ENCODE measurements around the gene HCRTR1.

HCRTR1 gene

DNA sequence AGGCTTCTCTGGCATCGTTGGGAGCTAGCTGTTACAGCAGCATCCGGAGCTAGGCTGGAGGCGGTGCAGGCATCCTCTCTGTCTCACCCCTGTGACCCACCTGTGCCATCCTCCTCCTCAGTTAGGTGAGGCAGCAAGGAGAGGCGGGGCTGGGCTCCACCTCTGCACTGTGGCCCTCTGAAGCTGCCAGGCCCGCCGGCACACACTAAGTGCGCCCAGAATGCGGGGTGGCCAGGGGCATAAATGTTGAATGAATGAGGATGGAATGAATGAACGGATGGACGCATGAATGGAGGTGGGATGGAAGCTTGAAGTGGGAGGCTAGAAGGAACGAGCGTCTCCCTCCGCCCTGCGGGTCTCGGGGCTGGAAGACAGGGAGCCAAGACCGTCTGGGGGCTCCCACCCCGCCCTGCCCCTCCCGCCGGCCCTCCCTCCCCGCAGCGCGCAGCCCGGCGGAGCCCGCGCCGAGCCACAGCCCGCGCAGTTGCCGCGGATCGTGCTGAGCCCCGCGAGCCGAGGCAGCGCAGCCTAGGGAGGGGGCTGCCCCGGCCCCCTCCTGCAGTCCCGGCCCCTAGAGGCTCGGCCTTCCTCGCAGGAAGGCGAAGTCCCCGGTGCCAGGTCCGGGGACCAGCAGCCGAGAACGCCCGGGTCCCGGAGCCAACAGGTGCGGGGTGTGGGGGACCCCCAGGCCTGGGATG lies at the start of gene HCRTR1:
Gene HCRTR1, plus strand, starts transcription at position 472 of the 698 bp plus-strand sequence. CDS start 1,504 bp downstream, outside the sequence.
- DNase-seq (no peak), ATAC-seq (peak; percentile 26)
- Mint-ChIP-seq H3K27ac (peak within 1 kb of the TSS in 1 of 2 donors; percentile 93), H3K4me3 (peak within 1 kb of the TSS; percentile 57 to 77), H3K27me3 (peaks cover 44% of the 10 kb centered on the region), H3K9me3 (no peaks in the 10 kb centered on the region), H3K4me1 (peaks cover 9% of the 10 kb centered on the region)

DNA sequence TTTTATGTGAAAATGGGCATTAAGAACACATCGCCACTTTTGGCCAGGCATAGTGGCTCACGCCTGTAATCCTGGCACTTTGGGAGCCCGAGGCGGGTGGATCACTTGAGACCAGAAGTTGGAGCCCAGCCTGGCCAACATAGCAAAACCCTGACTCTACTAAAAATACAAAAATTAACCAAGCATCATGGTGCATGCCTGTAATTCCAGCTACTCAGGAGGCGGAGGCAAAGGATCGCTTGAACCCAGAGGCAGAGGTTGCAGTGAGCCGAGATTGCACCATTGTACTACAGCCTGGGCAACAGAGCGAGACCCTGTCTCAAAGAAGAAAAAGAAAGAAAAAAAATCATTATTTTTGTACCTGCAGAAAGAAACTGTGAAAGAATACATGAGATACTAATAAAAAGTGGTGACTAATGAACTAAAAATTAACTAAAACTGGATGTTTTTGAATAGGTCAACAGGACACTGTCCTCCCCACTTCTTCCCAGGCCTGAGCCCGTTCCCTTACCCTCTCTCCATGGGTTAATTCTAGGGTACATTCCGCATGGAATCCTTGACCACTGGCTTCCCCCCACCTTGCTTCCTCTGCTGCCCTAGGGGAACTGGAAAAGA lies 49.4 kb upstream of the HCRTR1 start:
- DNase-seq (no peak), ATAC-seq (no peak)
- Mint-ChIP-seq H3K9me3 (no peaks in the 10 kb centered on the region), H3K4me3 (no peak overlapping the region), H3K4me1 (no peaks in the 10 kb centered on the region), H3K27me3 (peaks cover 35% of the 10 kb centered on the region), H3K27ac (no peak overlapping the region)

DNA sequence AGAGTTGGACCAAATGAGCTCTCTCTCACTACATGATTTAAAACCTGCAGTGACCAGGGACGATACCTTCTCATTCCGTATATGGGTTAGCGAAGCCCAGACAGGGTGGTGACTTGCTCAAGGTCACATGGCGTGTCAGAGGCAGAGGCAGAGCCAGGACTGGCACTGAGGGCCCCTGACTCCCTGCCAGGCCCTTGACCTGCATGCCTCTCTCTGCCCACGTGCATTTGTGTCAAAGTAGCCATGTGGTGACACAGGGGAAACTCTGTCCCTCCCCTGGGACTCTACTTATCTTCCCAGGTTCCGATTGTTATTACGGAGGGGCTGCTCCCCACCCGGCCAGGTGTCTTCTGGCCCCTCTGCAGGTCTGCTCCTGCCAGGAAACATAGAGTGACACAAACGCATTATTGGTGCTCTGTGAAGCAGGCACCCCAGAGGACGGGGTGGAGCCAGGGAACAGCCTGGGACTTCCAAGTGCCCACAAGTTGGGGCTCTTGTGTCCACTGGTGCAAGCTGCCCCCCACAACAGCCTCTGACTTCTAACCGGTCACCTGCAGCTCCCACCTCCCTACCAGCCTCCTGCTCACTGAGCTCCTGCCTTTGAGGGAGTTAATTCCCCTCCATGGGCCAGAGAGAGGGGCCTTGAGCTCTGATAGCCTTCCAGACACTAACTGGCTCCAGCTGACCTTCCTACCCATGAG lies 48.4 kb upstream of the HCRTR1 start:
- no peaks in the 10 kb centered on the region for H3K4me1 Mint-ChIP-seq
- ATAC-seq = no peak
- H3K4me3 Mint-ChIP-seq = no peak overlapping the region
- no peak overlapping the region for H3K27ac Mint-ChIP-seq
- peaks cover 33% of the 10 kb centered on the region for H3K27me3 Mint-ChIP-seq
- no peaks in the 10 kb centered on the region for H3K9me3 Mint-ChIP-seq
- DNase-seq = no peak

DNA sequence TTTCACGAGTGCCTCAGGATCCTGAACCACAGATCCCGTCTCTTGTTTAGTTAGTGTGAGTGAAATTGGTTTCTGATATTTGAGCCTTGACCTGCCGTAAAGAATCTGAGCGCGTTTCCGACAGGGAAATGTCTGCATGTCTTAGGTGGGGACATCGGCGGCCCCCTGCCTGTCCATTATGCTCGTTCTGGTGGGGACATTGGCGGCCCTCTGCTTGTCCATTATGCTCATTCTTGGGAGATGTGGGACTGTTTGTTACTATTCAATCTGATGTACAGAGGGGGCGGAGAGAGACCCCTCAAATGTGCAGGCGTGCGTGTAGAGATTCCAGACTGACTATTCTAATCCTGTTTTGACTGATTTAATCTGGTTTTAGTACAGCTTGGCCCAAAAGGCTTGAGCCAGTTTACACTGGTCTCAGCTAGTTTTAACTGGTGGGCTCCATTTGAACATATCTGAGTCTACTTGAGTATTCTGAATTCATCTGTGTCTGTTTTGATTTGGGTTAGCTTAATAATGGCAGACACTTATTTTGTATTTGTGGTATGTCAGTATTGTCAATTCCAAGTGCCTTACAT lies 47.8 kb upstream of the HCRTR1 start:
- no peak for DNase-seq
- ATAC-seq = no peak
- Mint-ChIP-seq H3K27ac (no peak overlapping the region), H3K4me3 (no peak overlapping the region), H3K27me3 (peaks cover 40% of the 10 kb centered on the region), H3K9me3 (no peaks in the 10 kb centered on the region), H3K4me1 (no peaks in the 10 kb centered on the region)

DNA sequence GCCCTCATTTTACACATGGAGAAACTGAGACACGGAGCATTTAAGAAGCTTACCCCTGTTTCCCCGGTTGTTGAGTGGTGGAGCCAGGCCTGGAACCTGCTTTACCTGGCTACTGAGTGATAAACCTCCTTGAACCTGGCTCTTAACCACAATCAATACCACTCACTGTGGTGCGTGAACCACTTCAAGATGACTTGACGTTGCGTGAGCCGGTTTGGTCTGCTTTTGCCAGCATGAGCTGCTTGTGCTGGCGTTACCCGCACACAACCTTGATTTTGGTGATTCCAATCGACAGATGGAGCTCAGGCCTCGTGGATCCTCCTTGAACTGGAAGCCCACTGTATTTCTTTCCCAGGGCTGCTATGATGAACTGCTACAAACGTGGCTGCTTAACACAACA lies 47.3 kb upstream of the HCRTR1 start:
- H3K27ac Mint-ChIP-seq = no peak overlapping the region
- DNase-seq (no peak), ATAC-seq (no peak)
- H3K4me3 Mint-ChIP-seq = no peak overlapping the region
- no peaks in the 10 kb centered on the region for H3K9me3 Mint-ChIP-seq
- H3K4me1 Mint-ChIP-seq = no peaks in the 10 kb centered on the region
- peaks cover 40% of the 10 kb centered on the region for H3K27me3 Mint-ChIP-seq

DNA sequence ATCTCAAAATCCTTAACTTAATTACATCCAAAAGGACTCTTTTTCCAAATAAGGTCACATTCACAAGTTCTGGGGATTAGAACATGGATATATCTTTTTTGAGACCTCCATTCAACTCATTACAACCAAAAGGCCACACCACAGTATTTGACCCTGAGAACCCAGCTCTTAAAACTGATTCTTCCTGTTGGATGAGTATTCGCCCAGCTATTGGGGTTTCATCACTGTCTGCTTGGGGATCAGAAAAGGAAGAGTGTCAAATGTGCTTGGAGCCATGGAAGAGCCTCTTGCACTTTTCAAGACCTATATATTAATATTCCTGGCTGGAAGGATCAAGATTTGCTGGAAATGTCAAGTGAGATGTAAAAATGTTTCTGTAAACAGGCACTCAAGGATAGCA lies 46.6 kb upstream of the HCRTR1 start:
- no peak for DNase-seq
- Mint-ChIP-seq H3K27ac (no peak overlapping the region), H3K4me1 (no peaks in the 10 kb centered on the region), H3K27me3 (peaks cover 40% of the 10 kb centered on the region), H3K4me3 (no peak overlapping the region), H3K9me3 (no peaks in the 10 kb centered on the region)
- ATAC-seq = no peak

DNA sequence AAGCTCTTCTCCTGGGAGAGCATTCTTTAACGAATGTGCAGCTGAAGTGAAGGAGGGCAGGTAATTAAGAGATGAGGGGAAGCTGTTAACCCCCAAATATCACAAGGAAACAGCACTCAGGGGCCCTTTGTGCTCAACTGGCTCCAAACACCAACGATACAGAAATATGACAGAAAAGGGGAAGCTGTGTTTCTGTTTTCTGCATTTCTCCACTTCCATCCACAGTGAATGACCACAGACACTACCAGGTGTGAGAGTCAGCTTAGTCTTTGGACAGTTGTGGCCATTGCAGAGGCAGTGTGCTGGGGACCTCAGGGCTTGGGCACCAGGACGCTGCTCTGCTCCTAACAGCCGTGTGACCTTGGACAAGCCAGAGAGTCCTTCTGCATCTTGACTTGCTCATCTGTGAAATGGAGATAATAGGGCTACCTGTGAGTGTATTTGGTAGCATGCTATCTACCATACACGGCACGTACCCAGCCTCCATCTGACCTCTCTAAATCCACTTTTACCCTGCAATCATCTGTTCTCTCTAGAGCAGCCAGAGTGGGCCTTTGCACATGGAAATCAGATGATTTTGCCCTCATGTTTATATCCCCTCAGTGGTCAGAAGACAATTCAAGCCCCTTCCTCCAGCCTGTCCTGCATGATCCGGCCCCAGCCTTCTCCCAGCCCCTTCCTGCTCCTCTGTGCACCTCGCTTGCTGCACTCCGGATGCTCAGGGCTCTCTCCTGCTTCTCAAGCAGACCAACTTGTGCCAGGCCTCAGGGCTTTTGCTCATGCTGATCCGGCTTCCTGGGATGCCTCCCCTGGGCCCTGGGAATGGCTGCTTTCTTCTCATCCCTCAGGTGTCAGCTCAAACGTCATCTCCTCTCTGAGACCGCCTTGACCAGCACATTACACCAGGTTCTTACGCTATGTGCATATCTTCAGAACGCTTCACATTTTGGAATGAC lies 45.9 kb upstream of the HCRTR1 start:
- no peak overlapping the region for H3K4me3 Mint-ChIP-seq
- no peaks in the 10 kb centered on the region for H3K9me3 Mint-ChIP-seq
- peak overlapping the region in 1 of 2 donors; percentile 77 for H3K27ac Mint-ChIP-seq
- no peak for DNase-seq
- H3K27me3 Mint-ChIP-seq = peaks cover 40% of the 10 kb centered on the region
- no peak for ATAC-seq
- H3K4me1 Mint-ChIP-seq = peaks cover 7% of the 10 kb centered on the region

DNA sequence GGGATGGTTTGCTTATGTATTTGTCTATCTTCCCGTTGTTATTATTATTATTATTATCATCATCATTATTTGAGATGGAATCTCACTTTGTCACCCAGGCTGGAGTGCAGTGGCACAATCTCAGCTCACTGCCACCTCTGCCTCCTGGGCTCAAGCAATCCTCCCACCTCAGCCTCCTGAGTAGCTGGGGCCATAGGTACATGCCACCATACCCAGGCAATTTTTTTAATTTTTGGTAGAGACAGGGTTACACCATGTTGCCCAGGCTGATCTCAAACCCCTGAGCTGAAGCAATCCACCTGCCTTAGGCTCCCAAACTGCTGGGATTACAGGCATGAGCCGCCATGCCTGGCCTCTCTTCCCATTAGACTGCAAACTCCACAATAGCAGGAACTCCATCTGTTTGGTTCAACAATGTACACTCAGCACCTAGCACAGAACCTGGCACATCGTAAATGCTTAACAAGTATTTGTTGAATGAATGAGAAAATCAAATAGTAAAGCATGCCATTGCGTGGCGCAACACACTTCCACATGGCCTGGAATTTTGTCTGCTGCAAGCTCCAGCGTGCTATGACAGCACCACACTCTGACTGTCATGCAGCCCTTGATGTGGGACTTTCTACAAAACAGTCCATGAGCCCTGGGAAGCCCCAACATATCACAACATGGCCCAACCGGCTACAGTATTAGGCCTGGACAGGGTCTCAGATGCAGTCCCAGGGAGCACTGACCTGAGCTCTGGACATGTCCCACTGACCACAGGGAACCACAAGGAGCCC lies 45.0 kb upstream of the HCRTR1 start:
- H3K27me3 Mint-ChIP-seq = peaks cover 40% of the 10 kb centered on the region
- peaks cover 8% of the 10 kb centered on the region for H3K4me1 Mint-ChIP-seq
- DNase-seq (no peak), ATAC-seq (no peak)
- H3K27ac Mint-ChIP-seq = no peak overlapping the region
- H3K4me3 Mint-ChIP-seq = no peak overlapping the region
- no peaks in the 10 kb centered on the region for H3K9me3 Mint-ChIP-seq

DNA sequence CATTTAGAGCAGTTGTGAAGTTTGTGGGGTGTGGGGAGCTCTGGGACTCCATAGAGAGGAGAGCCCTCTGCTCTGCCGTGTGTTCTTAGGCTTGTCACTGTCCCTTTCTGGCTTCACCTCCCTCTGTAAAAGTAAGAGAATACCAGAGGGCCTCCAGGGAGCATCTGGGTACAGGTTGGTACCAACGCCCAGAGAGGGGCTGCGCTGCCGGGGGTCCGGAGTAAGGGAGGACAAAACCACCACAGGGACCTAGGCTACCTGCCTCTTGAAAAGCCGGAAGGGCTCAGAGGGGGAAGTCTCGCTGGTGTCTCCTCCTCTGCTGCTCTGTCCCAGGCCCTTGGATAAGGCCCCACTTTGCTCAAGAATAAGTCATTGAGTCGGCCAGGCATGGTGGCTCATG lies 44.2 kb upstream of the HCRTR1 start:
- Mint-ChIP-seq H3K9me3 (no peaks in the 10 kb centered on the region), H3K4me3 (no peak overlapping the region), H3K27me3 (peaks cover 40% of the 10 kb centered on the region), H3K27ac (peak overlapping the region in 1 of 2 donors; percentile 32), H3K4me1 (peaks cover 8% of the 10 kb centered on the region)
- no peak for DNase-seq
- ATAC-seq = no peak

DNA sequence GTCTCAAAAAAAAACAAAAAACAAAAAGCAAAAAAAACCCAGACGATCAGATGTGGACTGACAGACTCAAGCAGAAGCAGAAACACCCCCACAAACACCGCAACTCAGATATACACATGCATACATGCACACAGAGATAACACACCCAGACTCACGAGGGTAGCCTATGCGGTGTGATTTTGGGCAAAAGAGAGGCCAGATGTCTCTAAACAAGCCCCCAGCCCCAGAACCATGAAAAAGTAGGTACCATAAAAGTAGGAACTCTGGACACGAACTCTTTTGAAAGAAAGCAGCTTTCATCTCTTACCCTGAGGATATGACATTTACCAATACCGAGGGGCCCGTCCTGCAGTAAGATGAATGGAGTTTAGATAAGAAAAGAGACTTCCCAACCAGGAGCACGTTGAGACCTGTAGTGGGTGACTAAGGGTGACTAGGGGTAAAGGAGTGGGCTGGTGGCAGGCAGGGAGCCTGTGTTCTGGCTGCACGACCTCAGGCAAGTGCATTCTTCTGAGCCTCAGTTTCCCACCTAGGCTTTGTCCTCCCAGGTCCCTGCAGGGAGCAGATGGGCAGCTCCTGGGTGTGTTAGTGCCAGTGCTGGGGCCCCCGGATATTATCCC lies 42.6 kb upstream of the HCRTR1 start:
- H3K27ac Mint-ChIP-seq = no peak overlapping the region
- H3K4me3 Mint-ChIP-seq = no peak overlapping the region
- peaks cover 24% of the 10 kb centered on the region for H3K27me3 Mint-ChIP-seq

DNA sequence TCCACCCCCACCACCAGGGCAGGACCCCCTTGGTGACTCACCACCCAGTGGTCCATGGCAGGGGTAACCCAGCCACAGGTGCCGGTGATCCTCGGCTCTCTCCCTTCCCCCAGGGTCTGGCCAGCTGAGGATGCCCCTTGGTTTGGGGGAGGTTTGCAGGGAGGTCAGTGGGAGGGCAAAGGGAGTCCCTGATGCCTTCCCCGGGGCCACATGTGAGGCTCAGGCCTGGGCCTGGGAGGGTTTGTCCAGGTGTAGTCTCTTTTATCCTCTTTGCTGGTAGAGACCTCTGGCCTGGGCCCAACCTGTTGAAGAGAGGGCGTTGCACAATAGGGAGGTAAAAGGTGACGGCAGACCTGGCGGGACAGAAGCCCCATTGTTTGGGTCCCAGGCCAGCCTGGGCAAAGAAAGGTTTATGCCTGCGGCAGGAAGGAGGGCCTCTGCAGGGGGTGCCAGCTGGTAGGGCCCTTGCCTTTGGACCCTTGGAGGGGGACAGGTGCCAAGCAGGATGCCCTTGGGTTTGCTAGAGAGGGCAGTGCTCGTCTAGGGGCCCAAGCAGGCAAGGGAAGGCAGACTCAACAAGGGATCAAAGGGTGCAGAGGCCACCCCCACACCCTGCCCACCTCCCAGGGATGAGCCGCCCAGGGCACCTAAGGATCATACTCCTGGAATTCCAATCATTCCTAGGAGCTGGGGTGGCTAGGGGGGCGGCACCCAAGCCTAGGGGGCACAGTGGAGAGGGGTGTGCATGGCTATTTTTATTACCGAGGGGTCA lies 41.9 kb upstream of the HCRTR1 start:
- DNase-seq = no peak
- peaks cover 8% of the 10 kb centered on the region for H3K4me1 Mint-ChIP-seq
- H3K4me3 Mint-ChIP-seq = no peak overlapping the region
- no peaks in the 10 kb centered on the region for H3K9me3 Mint-ChIP-seq
- H3K27ac Mint-ChIP-seq = no peak overlapping the region
- peaks cover 23% of the 10 kb centered on the region for H3K27me3 Mint-ChIP-seq
- ATAC-seq = no peak

More for the DNA sequence above, 42.6 kb upstream of the HCRTR1 start:
- ATAC-seq (no peak), DNase-seq (no peak)
- Mint-ChIP-seq H3K9me3 (no peaks in the 10 kb centered on the region), H3K4me1 (peaks cover 8% of the 10 kb centered on the region)

DNA sequence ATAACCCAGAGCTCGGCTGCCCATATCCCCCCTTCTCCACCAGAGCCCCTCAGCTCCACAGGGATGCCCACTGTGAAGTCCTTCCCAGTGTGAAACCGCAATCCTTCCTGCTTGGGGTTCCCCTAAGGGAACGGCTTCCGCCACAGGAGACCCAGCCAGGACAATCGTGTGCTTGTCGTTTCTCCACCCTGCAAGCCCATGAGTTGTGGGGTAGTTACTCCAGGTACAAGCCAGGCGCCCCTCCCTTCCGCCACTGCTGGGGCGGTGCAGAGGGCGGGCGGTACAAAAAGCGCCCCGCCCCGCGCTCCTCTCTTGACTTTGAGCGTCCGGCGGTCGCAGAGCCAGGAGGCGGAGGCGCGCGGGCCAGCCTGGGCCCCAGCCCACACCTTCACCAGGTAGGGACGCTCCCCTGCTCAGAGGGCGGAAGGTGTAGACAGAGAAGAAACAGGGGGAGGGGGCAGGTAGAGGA lies 41.3 kb upstream of the HCRTR1 start, which contains the start of gene TINAGL1:
Gene TINAGL1, plus strand, starts transcription at position 315 of the 469 bp plus-strand sequence. CDS start 634 bp downstream, outside the sequence.
- no peak for ATAC-seq
- H3K4me3 Mint-ChIP-seq = no peak within 1 kb of the TSS
- H3K27me3 Mint-ChIP-seq = peaks cover 19% of the 10 kb centered on the region

DNA sequence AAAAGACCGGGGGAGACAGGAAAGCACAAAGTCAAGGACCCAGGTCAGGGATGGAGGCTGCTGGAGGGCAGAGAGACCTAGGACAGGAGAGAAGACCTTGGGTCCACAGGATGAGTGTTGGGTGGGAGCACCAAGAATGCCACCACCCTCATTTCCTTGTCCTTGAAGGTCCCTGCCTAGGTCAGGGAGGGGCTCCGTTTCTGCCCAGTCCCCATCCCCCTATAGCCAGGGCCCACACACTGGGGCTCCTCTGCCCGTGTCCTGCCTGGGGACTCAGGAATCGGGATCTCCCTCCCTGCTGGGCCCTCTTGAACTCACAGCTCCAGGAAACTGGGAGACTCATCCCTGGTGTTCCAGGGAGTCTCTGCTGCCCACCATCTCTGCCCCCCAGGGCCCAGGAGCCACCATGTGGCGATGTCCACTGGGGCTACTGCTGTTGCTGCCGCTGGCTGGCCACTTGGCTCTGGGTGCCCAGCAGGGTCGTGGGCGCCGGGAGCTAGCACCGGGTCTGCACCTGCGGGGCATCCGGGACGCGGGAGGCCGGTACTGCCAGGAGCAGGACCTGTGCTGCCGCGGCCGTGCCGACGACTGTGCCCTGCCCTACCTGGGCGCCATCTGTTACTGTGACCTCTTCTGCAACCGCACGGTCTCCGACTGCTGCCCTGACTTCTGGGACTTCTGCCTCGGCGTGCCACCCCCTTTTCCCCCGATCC lies 40.6 kb upstream of the HCRTR1 start:
- DNase-seq (no peak), ATAC-seq (no peak)
- Mint-ChIP-seq H3K4me3 (no peak overlapping the region), H3K27ac (no peak overlapping the region), H3K4me1 (peaks cover 8% of the 10 kb centered on the region), H3K27me3 (peaks cover 12% of the 10 kb centered on the region), H3K9me3 (no peaks in the 10 kb centered on the region)

More for the DNA sequence above, 41.3 kb upstream of the HCRTR1 start, which contains the start of gene TINAGL1:
- Mint-ChIP-seq H3K4me1 (peaks cover 8% of the 10 kb centered on the region), H3K9me3 (no peaks in the 10 kb centered on the region), H3K27ac (no peak within 1 kb of the TSS)
- DNase-seq = no peak

All from stimulated activated naive CD8-positive, alpha-beta T cell treated with anti-CD3 and anti-CD28 coated beads, Interleukin-15, amount 100 ng/mL, for 72 hours (primary cell).